Panc1 (cell line): Measurements from ENCODE around the gene FAM9A. TPM values are rescaled to one million over a fixed set of nuclear protein-coding genes. Genes with fewer than 3 reads are reported as not detected.

Experiments
- ATAC-seq: fragments of 200-7000 bp; cut with Tn5 transposase; 2 replicates; pipeline ENCODE4 v1.9.1; 2020; ENCODE audit warnings: mild to moderate bottlenecking, moderate library complexity
- BruUV-seq: library from RNA; stranded (reverse); fragments of 400-500 nt; replicated peaks from 2 replicates; lab custom pipeline; 2021; lab: Mats Ljungman, UMichigan
- CTCF ChIA-PET: fragments of 300-600 bp; sonication (Branson Sonifier 250); formaldehyde crosslinking; loops from one replicate; lab custom pipeline; 2022; ENCODE audit warnings: antibody characterized with exemption; lab: Charles Lee
- POLR2A ChIA-PET: fragments of 300-600 bp; sonication (Branson Sonifier 250); formaldehyde crosslinking; loops from one replicate; lab custom pipeline; 2022; ENCODE audit warnings: antibody characterized with exemption; lab: Charles Lee
- DNase-seq: peaks from one replicate; pipeline ENCODE4 v3.0.0-alpha.2; 2010; ENCODE audit warnings: low read depth, low spot score
- H3K27ac ChIP-seq: 2 replicates; pipeline ENCODE4 v1.5.1; 2011; ENCODE audit warnings: mild to moderate bottlenecking, low read length, inconsistent platforms
- H3K27me3 ChIP-seq: fragments of 200-500 bp; sonication (Bioruptor generic); 2 replicates; pipeline ENCODE4 v1.6.0; 2014; ENCODE audit warnings: low read length, inconsistent platforms; ENCODE audit not compliant: control insufficient read depth, insufficient read depth
- H3K36me3 ChIP-seq: fragments of 200-500 bp; sonication (Bioruptor generic); 2 replicates; pipeline ENCODE4 v1.5.1; 2014; ENCODE audit warnings: inconsistent platforms, mild to moderate bottlenecking, low read length, moderate library complexity; ENCODE audit not compliant: control insufficient read depth, insufficient read depth
- H3K4me1 ChIP-seq: 2 replicates; pipeline ENCODE4 v1.5.1; 2011; ENCODE audit warnings: inconsistent platforms, mild to moderate bottlenecking, low read length, moderate library complexity; ENCODE audit not compliant: control insufficient read depth, insufficient read depth
- H3K4me3 ChIP-seq, 2 experiments: 2 replicates each; pipeline ENCODE4 v1.5.1; 2011 to 2012; ENCODE audit warnings: low read depth in 2 of 2, low read length in 2 of 2, mild to moderate bottlenecking in 2 of 2, inconsistent platforms in 1 of 2, moderate library complexity in 1 of 2
- H3K9me3 ChIP-seq: fragments of 200-500 bp; sonication (Bioruptor generic); 2 replicates; pipeline ENCODE4 v1.5.1; 2014; ENCODE audit warnings: low read depth, mild to moderate bottlenecking, inconsistent platforms, low read length, moderate library complexity; ENCODE audit not compliant: control insufficient read depth, insufficient read depth
- CTCF ChIP-seq: fragments of 450-650 bp; IDR thresholded peaks from 2 replicates; pipeline ENCODE4 v1.5.1; 2017; ENCODE audit warnings: mild to moderate bottlenecking
- POLR2AphosphoS5 ChIP-seq: IDR thresholded peaks from 2 replicates; pipeline ENCODE4 v1.6.1; 2012; ENCODE audit warnings: mild to moderate bottlenecking, low read depth, low read length, moderate library complexity
- REST ChIP-seq, 2 experiments: IDR thresholded peaks; 2 replicates each; pipeline ENCODE4 v1.6.1; 2011 to 2012; ENCODE audit warnings: low read depth in 2 of 2, control low read depth in 1 of 2, low read length in 1 of 2, mild to moderate bottlenecking in 1 of 2, moderate library complexity in 1 of 2; ENCODE audit not compliant: insufficient read depth in 1 of 2
- SIN3A ChIP-seq: IDR thresholded peaks from 2 replicates; pipeline ENCODE4 v1.6.1; 2012; ENCODE audit warnings: low read depth, mild to moderate bottlenecking, low read length, moderate library complexity, borderline replicate concordance; ENCODE audit not compliant: insufficient read depth
- TCF7L2 ChIP-seq: IDR thresholded peaks from 2 replicates; pipeline ENCODE4 v1.6.1; 2011; ENCODE audit warnings: mild to moderate bottlenecking, low read depth, low read length, inconsistent platforms
- in situ Hi-C: cut with HindIII; loops from 2 replicates; pipeline ENCODE4 v1.10.0; 2016; ENCODE audit warnings: low sequenced_read_pairs, low pct_unique_long_range_greater_than_20kb
- intact Hi-C: fragments of 100-400 bp; cut with micrococcal nuclease; formaldehyde crosslinking; loops from one replicate; pipeline ENCODE4 v1.10.0; 2022; ENCODE audit not compliant: unreplicated experiment
- total RNA-seq: library from RNA; stranded (reverse); gene quantifications from one replicate; pipeline ENCODE4 v1.2.1, GENCODE V29; 2021; ENCODE audit not compliant: unreplicated experiment

FAM9A gene
- total RNA-seq, 1 experiment from 2014 or later, result not detected

GRCh38 chrX:8845469-8845868 lies 44.3 kb upstream of the FAM9A start:
- intact Hi-C loops, result no loop called here
- no peak overlapping the region for H3K4me3 ChIP-seq
- H3K27ac ChIP-seq, result no peak overlapping the region
- ATAC-seq (no peak), DNase-seq (no peak)
- in situ Hi-C loops, result no loop called here
- CTCF ChIA-PET, result no interaction called here
- no peaks in the 10 kb centered on the region for H3K4me1 ChIP-seq
- POLR2A ChIA-PET, result no interaction called here
- BruUV-seq, result no TSS peak
- no peaks in the 10 kb centered on the region; the same call in 1 of the 2 replicates for H3K27me3 ChIP-seq
- no peaks in the 10 kb centered on the region for H3K9me3 ChIP-seq
- TF ChIP-seq TCF7L2, result no peak
- no peak for TF ChIP-seq POLR2AphosphoS5
- no peak for TF ChIP-seq REST (IDR thresholded peaks at IDR 0.05; ENCODE audit: insufficient read depth in 1 of 2, low read depth in 2 of 2, low read length in 1 of 2)
- TF ChIP-seq CTCF, result no peak
- TF ChIP-seq SIN3A, result no peak
- H3K36me3 ChIP-seq, result no peaks in the 10 kb centered on the region

- 0 out of 4 replicates have a peak overlapping the region, but pooled peaks of 1 of the 2 experiments have one; percentile 4 for H3K4me3 ChIP-seq
- H3K36me3 ChIP-seq, result no peaks in the 10 kb centered on the region
- TF ChIP-seq REST (IDR thresholded peaks at IDR 0.05; ENCODE audit: insufficient read depth in 1 of 2, low read depth in 2 of 2, low read length in 1 of 2), result no peak
- no peak for TF ChIP-seq TCF7L2
- peak; percentile 22; the same call in 1 of the 2 replicates for TF ChIP-seq CTCF
- TF ChIP-seq SIN3A, result no peak
- intact Hi-C loops (no loop called here), in situ Hi-C loops (no loop called here)
- no peak overlapping the region for H3K27ac ChIP-seq
- no peaks in the 10 kb centered on the region for H3K4me1 ChIP-seq
- H3K9me3 ChIP-seq, result no peaks in the 10 kb centered on the region
- ChIA-PET POLR2A (no interaction called here), CTCF (no interaction called here)
- no TSS peak for BruUV-seq
- no peaks in the 10 kb centered on the region; the same call in 1 of the 2 replicates for H3K27me3 ChIP-seq
- 0 out of 2 replicates have a peak, but pooled peaks have one; percentile 56 for ATAC-seq
- no peak for DNase-seq
Measured at GRCh38 chrX:8845060-8845459, 43.9 kb upstream of the FAM9A start.
